Activated CD4-positive, alpha-beta memory T cell treated with anti-CD3 and anti-CD28 coated beads for 36 hours (primary cell): ENCODE results near the gene SLC6A14. TPM values are rescaled to one million over a fixed set of nuclear protein-coding genes. Genes with fewer than 3 reads are reported as not detected.

Experiments used
- CTCF ChIA-PET: fragments of 350-600 bp; sonication (Branson Sonifier 250); formaldehyde crosslinking; loops from one replicate; lab custom pipeline; 2021; ENCODE audit warnings: antibody characterized with exemption, inconsistent platforms; lab: Charles Lee
- POLR2A ChIA-PET: fragments of 350-600 bp; sonication (Branson Sonifier 250); formaldehyde crosslinking; loops from one replicate; lab custom pipeline; 2021; ENCODE audit warnings: antibody characterized with exemption; lab: Charles Lee
- DNase-seq: peaks from one replicate; pipeline ENCODE4 v3.0.0-alpha.2; 2020
- H3K27ac Mint-ChIP-seq: one replicate; pipeline ENCODE4 v1.8.0; 2021; ENCODE audit warnings: mixed read lengths
- H3K27me3 Mint-ChIP-seq: one replicate; pipeline ENCODE4 v1.8.0; 2021; ENCODE audit warnings: mixed read lengths
- H3K36me3 Mint-ChIP-seq: one replicate; pipeline ENCODE4 v1.8.0; 2021; ENCODE audit warnings: mixed read lengths
- H3K4me1 Mint-ChIP-seq: one replicate; pipeline ENCODE4 v1.8.0; 2021; ENCODE audit warnings: low read depth, mixed read lengths
- H3K4me3 Mint-ChIP-seq: one replicate; pipeline ENCODE4 v1.8.0; 2021; ENCODE audit warnings: mild to moderate bottlenecking, mixed read lengths
- H3K9me3 Mint-ChIP-seq: one replicate; pipeline ENCODE4 v1.8.0; 2021; ENCODE audit warnings: mixed read lengths
- intact Hi-C: fragments of 100-400 bp; cut with micrococcal nuclease; formaldehyde crosslinking; loops from one replicate; pipeline ENCODE4 v1.15.1; 2023
- total RNA-seq, 2 experiments: library from RNA; stranded (reverse); gene quantifications; one replicate each; pipeline ENCODE4 v1.2.3, GENCODE V29; 2021

The SLC6A14 gene
- not detected for total RNA-seq

- POLR2A ChIA-PET = no interaction called here
- intact Hi-C loops = no loop called here
Observed at GRCh38 chrX:116436358-116436816, at the start of gene SLC6A14. SLC6A14 (plus strand) TSS chrX:116436606; CDS start chrX:116436710, 104 bp downstream.

DNA sequence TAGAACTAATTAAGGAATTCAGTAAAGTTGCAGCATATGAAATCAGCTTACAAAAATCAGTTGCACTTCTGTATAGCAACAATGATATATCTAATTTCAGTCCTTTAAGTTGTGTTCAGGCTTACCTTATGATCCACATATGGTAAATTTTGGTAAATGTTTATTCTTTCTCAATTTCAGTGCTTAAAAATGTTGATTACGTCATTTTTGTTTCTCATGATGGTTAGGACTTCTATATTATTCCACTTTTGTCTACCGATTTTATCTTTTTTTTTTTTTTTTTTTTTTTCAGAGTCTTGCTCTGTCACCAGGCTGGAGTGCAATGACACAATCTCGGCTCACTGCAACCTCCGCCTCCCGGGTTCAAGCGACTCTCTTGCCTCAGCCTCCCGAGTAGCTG is 40.7 kb upstream of the SLC6A14 start:
- H3K27me3 Mint-ChIP-seq = no peaks in the 10 kb centered on the region

More at GRCh38 chrX:116436358-116436816, at the start of gene SLC6A14:
- Mint-ChIP-seq H3K36me3 (no peaks in the 10 kb centered on the region), H3K27me3 (no peaks in the 10 kb centered on the region), H3K4me3 (no peak within 1 kb of the TSS), H3K9me3 (no peaks in the 10 kb centered on the region), H3K27ac (no peak within 1 kb of the TSS), H3K4me1 (no peaks in the 10 kb centered on the region)
- no peak for DNase-seq
- CTCF ChIA-PET = no interaction called here

GRCh38 chrX:116399681-116400080 is 36.7 kb upstream of the SLC6A14 start:
- ChIA-PET POLR2A (no interaction called here), CTCF (no interaction called here)
- Mint-ChIP-seq H3K4me1 (no peaks in the 10 kb centered on the region), H3K36me3 (no peaks in the 10 kb centered on the region), H3K4me3 (no peak overlapping the region), H3K27me3 (no peaks in the 10 kb centered on the region), H3K27ac (no peak overlapping the region), H3K9me3 (no peaks in the 10 kb centered on the region)
- no peak for DNase-seq
- intact Hi-C loops = no loop called here

More for the DNA sequence above, 40.7 kb upstream of the SLC6A14 start:
- intact Hi-C loops = no loop called here
- no peak for DNase-seq
- no peaks in the 10 kb centered on the region for H3K36me3 Mint-ChIP-seq
- no peak overlapping the region for H3K27ac Mint-ChIP-seq
- POLR2A ChIA-PET = no interaction called here
- CTCF ChIA-PET = no interaction called here
- H3K9me3 Mint-ChIP-seq = no peaks in the 10 kb centered on the region
- H3K4me1 Mint-ChIP-seq = no peaks in the 10 kb centered on the region
- H3K4me3 Mint-ChIP-seq = no peak overlapping the region

GRCh38 chrX:116409219-116409618 is 27.2 kb upstream of the SLC6A14 start:
- ChIA-PET POLR2A (no interaction called here), CTCF (no interaction called here)
- H3K4me3 Mint-ChIP-seq = no peak overlapping the region
- H3K27ac Mint-ChIP-seq = no peak overlapping the region
- no peaks in the 10 kb centered on the region for H3K9me3 Mint-ChIP-seq
- intact Hi-C loops = no loop called here
- no peaks in the 10 kb centered on the region for H3K27me3 Mint-ChIP-seq
- DNase-seq = no peak
- no peaks in the 10 kb centered on the region for H3K4me1 Mint-ChIP-seq
- no peaks in the 10 kb centered on the region for H3K36me3 Mint-ChIP-seq

DNA sequence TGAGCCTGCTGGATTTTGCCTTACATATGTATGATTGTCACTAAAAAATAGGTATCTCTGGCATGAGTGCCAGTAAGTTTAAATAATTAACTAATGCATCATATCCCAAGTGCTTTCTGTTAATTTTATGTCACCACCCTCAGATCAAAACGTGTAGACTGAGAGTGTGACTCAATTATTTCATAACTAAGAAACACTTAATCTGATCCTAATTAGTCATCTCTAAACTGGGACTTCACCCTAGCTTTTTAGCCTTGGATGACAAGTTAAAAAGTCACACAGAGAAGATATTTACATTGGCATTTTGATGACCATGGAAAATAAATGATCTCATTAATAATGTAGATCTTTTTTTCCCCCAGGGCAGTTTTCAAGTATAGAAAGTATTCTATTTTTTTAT is 23.1 kb upstream of the SLC6A14 start:
- POLR2A ChIA-PET = no interaction called here
- no peaks in the 10 kb centered on the region for H3K9me3 Mint-ChIP-seq
- H3K36me3 Mint-ChIP-seq = no peaks in the 10 kb centered on the region
- CTCF ChIA-PET = no interaction called here
- no peak overlapping the region for H3K4me3 Mint-ChIP-seq
- H3K27ac Mint-ChIP-seq = no peak overlapping the region
- H3K27me3 Mint-ChIP-seq = no peaks in the 10 kb centered on the region
- intact Hi-C loops = no loop called here
- DNase-seq = no peak
- H3K4me1 Mint-ChIP-seq = no peaks in the 10 kb centered on the region

GRCh38 chrX:116417214-116417613 is 19.2 kb upstream of the SLC6A14 start:
- no peak overlapping the region for H3K27ac Mint-ChIP-seq
- H3K9me3 Mint-ChIP-seq = no peaks in the 10 kb centered on the region
- intact Hi-C loops = no loop called here
- no peak overlapping the region for H3K4me3 Mint-ChIP-seq
- no peaks in the 10 kb centered on the region for H3K4me1 Mint-ChIP-seq
- no peaks in the 10 kb centered on the region for H3K36me3 Mint-ChIP-seq
- CTCF ChIA-PET = no interaction called here
- no peak for DNase-seq
- POLR2A ChIA-PET = no interaction called here
- no peaks in the 10 kb centered on the region for H3K27me3 Mint-ChIP-seq

- no peaks in the 10 kb centered on the region for H3K9me3 Mint-ChIP-seq
- no peaks in the 10 kb centered on the region for H3K36me3 Mint-ChIP-seq
- H3K27ac Mint-ChIP-seq = no peak overlapping the region
- H3K4me1 Mint-ChIP-seq = no peaks in the 10 kb centered on the region
- ChIA-PET CTCF (no interaction called here), POLR2A (no interaction called here)
- intact Hi-C loops = no loop called here
- H3K27me3 Mint-ChIP-seq = no peaks in the 10 kb centered on the region
- no peak overlapping the region for H3K4me3 Mint-ChIP-seq
- no peak for DNase-seq
Observed at GRCh38 chrX:116417968-116418367, 18.4 kb upstream of the SLC6A14 start.

- ChIA-PET CTCF (no interaction called here), POLR2A (no interaction called here)
- H3K27me3 Mint-ChIP-seq = no peaks in the 10 kb centered on the region
- no peak for DNase-seq
- no peaks in the 10 kb centered on the region for H3K4me1 Mint-ChIP-seq
- H3K27ac Mint-ChIP-seq = no peak overlapping the region
- H3K4me3 Mint-ChIP-seq = no peak overlapping the region
- H3K9me3 Mint-ChIP-seq = no peaks in the 10 kb centered on the region
- intact Hi-C loops = no loop called here
- no peaks in the 10 kb centered on the region for H3K36me3 Mint-ChIP-seq
Observed at GRCh38 chrX:116427978-116428377, 8.4 kb upstream of the SLC6A14 start.

GRCh38 chrX:116435597-116435996 is 809 bp upstream of the SLC6A14 start:
- intact Hi-C loops = no loop called here
- ChIA-PET CTCF (no interaction called here), POLR2A (no interaction called here)
- Mint-ChIP-seq H3K9me3 (no peaks in the 10 kb centered on the region), H3K4me1 (no peaks in the 10 kb centered on the region), H3K27me3 (no peaks in the 10 kb centered on the region), H3K27ac (no peak overlapping the region), H3K36me3 (no peaks in the 10 kb centered on the region), H3K4me3 (no peak overlapping the region)
- no peak for DNase-seq

- H3K4me1 Mint-ChIP-seq = no peaks in the 10 kb centered on the region
- no peak overlapping the region for H3K4me3 Mint-ChIP-seq
- no peaks in the 10 kb centered on the region for H3K36me3 Mint-ChIP-seq
- intact Hi-C loops = no loop called here
- ChIA-PET POLR2A (no interaction called here), CTCF (no interaction called here)
- no peak overlapping the region for H3K27ac Mint-ChIP-seq
- H3K9me3 Mint-ChIP-seq = no peaks in the 10 kb centered on the region
- H3K27me3 Mint-ChIP-seq = no peaks in the 10 kb centered on the region
- DNase-seq = no peak
Observed at GRCh38 chrX:116449156-116449555, 12.8 kb downstream of the SLC6A14 start.

DNA sequence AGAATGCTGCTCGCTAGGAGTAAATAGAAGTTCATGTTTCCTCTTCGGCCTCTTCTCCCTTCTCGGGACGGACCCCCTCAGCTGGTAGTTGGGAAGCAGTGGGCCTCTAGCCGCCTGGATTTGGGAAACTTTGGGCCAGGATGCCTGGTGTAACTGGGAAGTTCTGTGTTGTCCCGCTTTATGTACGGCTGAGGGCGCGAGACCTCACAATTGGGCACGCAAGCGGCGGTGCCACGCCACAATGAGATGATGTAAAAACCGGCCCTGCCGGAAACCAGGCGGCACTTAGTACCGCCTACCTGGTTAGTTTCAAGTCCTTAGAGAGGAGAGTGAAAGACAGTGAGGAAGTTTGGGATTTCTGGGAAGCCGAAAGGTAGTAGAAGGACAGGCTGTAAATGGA is 26.4 kb downstream of the SLC6A14 start, which contains the start of gene CT83:
TSS of gene CT83 (minus strand) at position 155 of the 400 bp plus-strand sequence. CDS start at position 35, 120 bp downstream.
- no peak within 1 kb of the TSS for H3K27ac Mint-ChIP-seq
- peaks cover 3% of the 10 kb centered on the region for H3K9me3 Mint-ChIP-seq
- no peaks in the 10 kb centered on the region for H3K27me3 Mint-ChIP-seq
- intact Hi-C loops = no loop called here
- POLR2A ChIA-PET = no interaction called here
- H3K36me3 Mint-ChIP-seq = no peaks in the 10 kb centered on the region
- DNase-seq = no peak
- no peaks in the 10 kb centered on the region for H3K4me1 Mint-ChIP-seq
- CTCF ChIA-PET = no interaction called here
- no peak within 1 kb of the TSS for H3K4me3 Mint-ChIP-seq

DNA sequence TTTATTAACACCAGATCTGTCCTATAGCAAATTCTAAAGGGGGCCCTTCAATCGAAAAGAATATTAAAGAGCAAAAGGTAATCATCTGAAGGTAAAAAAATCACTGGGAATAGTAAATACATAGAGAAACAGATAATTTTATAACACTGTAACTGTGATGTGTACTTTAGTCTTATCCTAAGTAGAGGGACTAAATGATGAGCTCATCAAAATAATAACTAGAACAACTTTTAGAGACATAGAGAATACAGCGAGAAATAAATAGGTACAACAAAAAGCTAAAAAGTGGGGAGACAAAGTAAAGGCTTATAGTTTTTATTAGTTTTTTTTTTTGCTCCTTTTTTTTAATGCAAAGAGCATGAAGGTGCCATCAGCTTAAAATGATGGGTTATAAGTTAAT is 43.7 kb downstream of the SLC6A14 start:
- ChIA-PET POLR2A (no interaction called here), CTCF (no interaction called here)
- H3K36me3 Mint-ChIP-seq = no peaks in the 10 kb centered on the region
- no peaks in the 10 kb centered on the region for H3K4me1 Mint-ChIP-seq
- H3K4me3 Mint-ChIP-seq = no peak overlapping the region
- intact Hi-C loops = no loop called here
- no peak for DNase-seq
- H3K27ac Mint-ChIP-seq = no peak overlapping the region
- H3K9me3 Mint-ChIP-seq = peaks cover 2% of the 10 kb centered on the region
- H3K27me3 Mint-ChIP-seq = no peaks in the 10 kb centered on the region

- intact Hi-C loops = no loop called here
- Mint-ChIP-seq H3K27ac (no peak overlapping the region), H3K9me3 (no peaks in the 10 kb centered on the region), H3K36me3 (no peaks in the 10 kb centered on the region), H3K4me3 (no peak overlapping the region), H3K27me3 (no peaks in the 10 kb centered on the region), H3K4me1 (no peaks in the 10 kb centered on the region)
- DNase-seq = no peak
- CTCF ChIA-PET = no interaction called here
- POLR2A ChIA-PET = no interaction called here
Observed at GRCh38 chrX:116490104-116490503, 53.7 kb downstream of the SLC6A14 start.
